GM12874 (cell line): ENCODE results near the gene GTF2F2.

Source experiments
- TF ChIP-seq, protein P1 (sequence below): IDR thresholded peaks from 2 replicates; pipeline ENCODE4 v1.5.1; 2011; ENCODE audit warnings: low read depth, mild to moderate bottlenecking, control low read depth, low read length, moderate library complexity; ENCODE audit not compliant: insufficient read depth

The GTF2F2 gene

DNA sequence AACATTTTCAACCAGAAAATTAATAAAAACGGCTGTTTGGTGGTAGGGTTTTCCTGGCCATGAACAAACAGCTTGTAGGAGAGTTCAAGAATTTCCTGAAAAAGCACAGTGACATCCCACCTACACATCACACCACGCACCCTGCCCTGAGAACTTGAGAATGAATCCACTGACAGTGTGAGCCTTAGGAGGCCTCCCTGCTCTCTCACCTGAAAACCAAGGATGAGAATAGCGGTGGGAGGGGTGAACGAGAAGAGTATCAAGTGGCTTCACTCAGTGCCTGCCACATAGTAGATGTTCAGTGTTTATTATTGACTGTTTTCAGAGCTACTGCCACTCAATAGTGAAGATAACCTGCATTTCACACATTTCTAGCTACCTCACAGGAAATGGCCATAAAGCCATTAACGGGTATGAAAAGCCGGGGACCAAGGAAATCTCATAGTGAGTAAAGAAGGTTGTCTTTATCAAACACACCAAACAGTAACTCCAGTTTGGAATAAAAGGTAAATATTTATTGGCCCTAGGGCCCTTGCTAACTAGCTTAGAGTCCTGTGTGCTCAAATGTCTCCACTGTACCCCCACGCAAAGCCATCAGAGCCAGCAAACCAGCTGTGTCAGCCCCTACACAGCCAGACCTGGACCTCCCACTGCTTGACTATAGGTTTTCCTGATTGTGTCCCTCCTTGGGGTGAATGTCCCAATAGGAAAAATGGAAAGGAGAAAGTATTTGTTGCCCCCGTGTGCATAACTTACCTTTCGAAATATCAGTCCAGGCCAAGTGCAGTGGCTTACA is 180.1 kb downstream of the GTF2F2 start:
- TF ChIP-seq, protein P1, sequence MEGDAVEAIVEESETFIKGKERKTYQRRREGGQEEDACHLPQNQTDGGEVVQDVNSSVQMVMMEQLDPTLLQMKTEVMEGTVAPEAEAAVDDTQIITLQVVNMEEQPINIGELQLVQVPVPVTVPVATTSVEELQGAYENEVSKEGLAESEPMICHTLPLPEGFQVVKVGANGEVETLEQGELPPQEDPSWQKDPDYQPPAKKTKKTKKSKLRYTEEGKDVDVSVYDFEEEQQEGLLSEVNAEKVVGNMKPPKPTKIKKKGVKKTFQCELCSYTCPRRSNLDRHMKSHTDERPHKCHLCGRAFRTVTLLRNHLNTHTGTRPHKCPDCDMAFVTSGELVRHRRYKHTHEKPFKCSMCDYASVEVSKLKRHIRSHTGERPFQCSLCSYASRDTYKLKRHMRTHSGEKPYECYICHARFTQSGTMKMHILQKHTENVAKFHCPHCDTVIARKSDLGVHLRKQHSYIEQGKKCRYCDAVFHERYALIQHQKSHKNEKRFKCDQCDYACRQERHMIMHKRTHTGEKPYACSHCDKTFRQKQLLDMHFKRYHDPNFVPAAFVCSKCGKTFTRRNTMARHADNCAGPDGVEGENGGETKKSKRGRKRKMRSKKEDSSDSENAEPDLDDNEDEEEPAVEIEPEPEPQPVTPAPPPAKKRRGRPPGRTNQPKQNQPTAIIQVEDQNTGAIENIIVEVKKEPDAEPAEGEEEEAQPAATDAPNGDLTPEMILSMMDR: no peak

DNA sequence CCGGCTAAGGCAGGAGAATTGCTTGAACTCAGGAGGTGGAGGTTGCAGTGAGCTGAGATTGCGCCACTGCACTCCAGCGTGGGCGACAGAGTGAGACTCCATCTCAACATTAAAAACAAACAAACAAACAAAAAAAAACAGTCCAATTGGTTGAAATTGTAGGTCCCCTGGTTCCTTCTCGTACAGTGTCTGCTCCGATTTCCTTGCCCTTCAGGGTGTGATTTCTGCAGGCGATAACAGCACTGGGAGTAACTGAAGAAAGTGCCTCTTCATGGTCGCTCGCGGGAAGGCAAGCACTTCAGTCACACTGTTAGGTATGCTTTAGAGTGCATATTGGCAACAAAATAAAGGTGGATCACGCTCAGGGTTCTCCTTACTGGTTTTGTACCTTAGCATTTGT is 181.0 kb downstream of the GTF2F2 start:
- TF ChIP-seq, protein P1: no peak

DNA sequence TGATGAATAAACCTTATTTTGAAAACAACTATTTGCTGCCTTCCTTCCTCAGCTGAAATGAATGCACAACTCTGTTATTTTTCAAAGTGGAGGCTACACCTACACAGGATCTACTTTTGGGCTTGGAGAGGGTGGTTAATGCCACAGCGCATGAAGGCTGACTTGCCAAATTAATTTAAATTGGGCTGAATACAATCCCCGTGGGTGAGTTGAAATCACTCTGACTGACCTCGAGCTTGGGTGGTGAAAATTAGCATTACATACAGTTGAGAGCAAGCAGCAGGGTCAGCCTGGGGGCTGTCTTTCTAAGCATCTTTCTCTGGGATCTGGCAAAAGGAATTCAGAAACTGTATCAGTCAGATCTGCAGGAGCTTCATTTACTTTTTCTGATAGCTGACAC is 182.2 kb downstream of the GTF2F2 start:
- TF ChIP-seq, protein P1: no peak

DNA sequence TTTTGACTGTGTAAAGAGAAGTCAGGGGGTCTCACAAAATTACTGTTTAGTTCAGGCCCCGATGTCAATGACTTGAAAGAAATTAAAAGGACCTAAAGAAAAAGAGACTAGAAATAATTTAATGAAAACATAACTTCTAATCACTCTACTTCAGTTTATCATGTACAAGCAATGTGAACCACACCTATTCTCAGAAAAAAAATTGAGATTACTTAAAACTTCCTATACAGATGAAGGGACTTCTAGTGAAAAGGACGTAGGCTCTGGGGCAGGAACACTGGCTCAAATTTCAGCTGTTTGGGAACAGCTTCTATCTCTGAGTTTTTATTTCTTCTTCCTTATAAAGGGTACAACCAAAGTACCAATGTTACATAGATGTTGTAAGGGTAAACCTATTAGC is 182.7 kb downstream of the GTF2F2 start:
- TF ChIP-seq, protein P1: no peak

DNA sequence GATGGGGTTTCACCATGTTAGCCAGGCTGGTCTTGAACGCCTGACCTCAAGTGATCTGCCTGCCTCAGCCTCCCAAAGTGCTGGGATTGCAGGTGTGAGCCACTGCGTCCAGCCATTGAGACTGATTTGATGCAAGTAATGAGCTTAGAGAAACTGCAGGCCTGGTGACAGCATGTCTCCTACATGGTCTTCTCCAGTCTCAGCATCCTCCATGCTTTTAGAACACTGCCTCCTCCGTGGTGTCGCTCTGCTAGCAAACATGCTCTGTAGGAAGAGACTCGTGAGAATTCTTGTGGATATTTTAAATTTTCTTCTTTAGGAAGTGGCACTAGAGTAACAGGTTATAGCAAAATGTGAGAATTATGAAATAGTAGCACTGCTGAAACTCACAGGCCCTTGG is 183.6 kb downstream of the GTF2F2 start:
- TF ChIP-seq, protein P1: no peak

DNA sequence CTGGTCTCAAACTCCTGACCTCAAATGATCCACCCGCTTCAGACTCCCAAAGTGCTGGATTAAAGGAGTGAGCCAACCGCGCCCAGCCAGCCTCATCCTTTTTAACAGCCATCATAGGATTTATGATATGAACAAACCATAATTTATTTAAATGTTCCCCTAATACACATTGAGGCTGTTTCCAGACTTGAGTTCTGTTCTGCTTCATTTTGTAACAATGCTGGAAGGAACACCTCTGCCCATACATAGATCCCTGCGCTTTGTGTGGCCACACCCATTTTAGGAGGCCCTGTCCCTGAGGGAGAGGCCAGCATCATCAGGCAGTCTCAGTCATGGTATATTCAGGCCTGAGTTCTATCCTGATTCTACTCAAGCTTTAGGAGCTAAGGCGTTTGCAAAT is 184.8 kb downstream of the GTF2F2 start:
- TF ChIP-seq, protein P1: no peak

DNA sequence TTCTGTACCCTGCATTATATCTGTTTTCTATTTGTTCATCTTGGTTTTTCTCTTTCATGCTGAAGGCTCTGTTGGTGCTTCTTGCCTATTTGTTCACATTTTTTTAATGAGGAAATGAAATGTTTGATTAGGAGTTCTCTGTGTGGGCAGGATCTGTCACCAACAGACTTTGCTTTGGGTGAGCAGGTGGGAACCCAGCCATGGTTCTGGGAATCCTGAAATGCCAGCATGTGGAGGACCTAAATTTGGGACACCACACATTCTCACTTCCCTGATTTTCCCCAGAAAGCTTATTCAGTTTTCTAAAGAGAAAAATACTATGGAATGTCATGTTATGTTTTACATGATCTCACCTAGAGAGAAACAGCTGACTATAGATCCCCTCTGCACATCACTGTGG is 186.7 kb downstream of the GTF2F2 start:
- TF ChIP-seq, protein P1: no peak
